ENCODE measurements around the gene TMEM235. TPM values are rescaled to one million over a fixed set of nuclear protein-coding genes. Genes with fewer than 3 reads are reported as not detected.
"Not testable (repeated sequence)": the region's sequence is repeated elsewhere in the genome, so short reads cannot be mapped to it uniquely, and the experiment has no call there.

Gene TMEM235
- total RNA-seq, 2 donors from 2014 or later, result not detected

GRCh38 chr17:78250891-78251772, 19.7 kb downstream of the TMEM235 start:
- intact Hi-C loops (cut with DNase I), result loop anchor here in 1 of 2 donors (5.0 kb wide), 2 partner anchors 139 to 171 kb away; no protein-coding TSS in a partner anchor
- peak; percentile 75 to 78 for ATAC-seq
- DNase-seq, result peak; percentile 87

- ATAC-seq, result no peak
- intact Hi-C loops (cut with DNase I), result loop anchor here in 1 of 2 donors (5.0 kb wide), 2 partner anchors 139 to 171 kb away; no protein-coding TSS in a partner anchor
- no peak for DNase-seq
Observed at GRCh38 chr17:78251773-78252103, 20.3 kb downstream of the TMEM235 start.

GRCh38 chr17:78252111-78252634, 20.7 kb downstream of the TMEM235 start:
- ATAC-seq (no peak), DNase-seq (peak; percentile 40)
- intact Hi-C loops (cut with DNase I), result loop anchor here in 1 of 2 donors (5.0 kb wide), 2 partner anchors 140 to 170 kb away; no protein-coding TSS in a partner anchor

GRCh38 chr17:78252701-78253635, 21.5 kb downstream of the TMEM235 start:
- ATAC-seq (no peak), DNase-seq (peak; percentile 20)
- intact Hi-C loops (cut with DNase I), result loop anchor here in 1 of 2 donors (5.0 kb wide), 2 partner anchors 141 to 169 kb away; no protein-coding TSS in a partner anchor

GRCh38 chr17:78253636-78253945, 22.2 kb downstream of the TMEM235 start:
- intact Hi-C loops (cut with DNase I), result loop anchor here in 1 of 2 donors (5.0 kb wide), 2 partner anchors 141 to 169 kb away; no protein-coding TSS in a partner anchor
- not testable (repeated sequence) for ATAC-seq
- DNase-seq, result peak; percentile 30

GRCh38 chr17:78253946-78254672, 22.7 kb downstream of the TMEM235 start:
- intact Hi-C loops (cut with DNase I), result loop anchor here in 1 of 2 donors (5.0 kb wide), 2 partner anchors 142 to 168 kb away; no protein-coding TSS in a partner anchor
- peak; percentile 85 to 87 for ATAC-seq
- peak; percentile 92 for DNase-seq

- ATAC-seq, result no peak
- intact Hi-C loops (cut with DNase I), result no loop called here
- peak; percentile 22 for DNase-seq
Observed at GRCh38 chr17:78255029-78255656, 23.7 kb downstream of the TMEM235 start.

GRCh38 chr17:78255953-78256706, 24.7 kb downstream of the TMEM235 start:
- peak; percentile 20 for DNase-seq
- intact Hi-C loops (cut with DNase I), result no loop called here
- ATAC-seq, result no peak

- DNase-seq (peak; percentile 63), ATAC-seq (no peak)
- intact Hi-C loops (cut with DNase I), result no loop called here
Observed at GRCh38 chr17:78256707-78257591, 25.5 kb downstream of the TMEM235 start.

GRCh38 chr17:78257810-78258322, 26.4 kb downstream of the TMEM235 start:
- peak; percentile 62 for DNase-seq
- no peak for ATAC-seq
- intact Hi-C loops (cut with DNase I), result no loop called here

- DNase-seq (peak; percentile 82), ATAC-seq (peak in 1 of 2 donors; percentile 25)
- intact Hi-C loops (cut with DNase I), result no loop called here
Observed at GRCh38 chr17:78258323-78259191, 27.1 kb downstream of the TMEM235 start.

GRCh38 chr17:78259192-78259554, 27.7 kb downstream of the TMEM235 start:
- ATAC-seq (no peak), DNase-seq (no peak)
- intact Hi-C loops (cut with DNase I), result no loop called here

- intact Hi-C loops (cut with DNase I), result no loop called here
- DNase-seq (peak; percentile 78), ATAC-seq (peak; percentile 33 to 39)
Observed at GRCh38 chr17:78263063-78263735, 31.8 kb downstream of the TMEM235 start.

- ATAC-seq (no peak), DNase-seq (no peak)
- intact Hi-C loops (cut with DNase I), result no loop called here
Observed at GRCh38 chr17:78263736-78264340, 32.4 kb downstream of the TMEM235 start.
